GM10266 (cell line): ENCODE measurements around the gene CLEC14A.

ENCODE experiments used
- DNase-seq: peaks from one replicate; pipeline ENCODE4 v3.0.0; 2012; ENCODE audit errors: extremely low spot score
- CTCF ChIP-seq: IDR thresholded peaks from 2 replicates; pipeline ENCODE4 v1.5.1; 2012; ENCODE audit warnings: mild to moderate bottlenecking, low read depth; ENCODE audit not compliant: control insufficient read depth, insufficient read depth; ENCODE audit errors: missing control alignments

Gene CLEC14A

GRCh38 chr14:38206689-38207376 lies 49.1 kb downstream of the CLEC14A start:
- no peak for DNase-seq
- no peak for TF ChIP-seq CTCF

GRCh38 chr14:38205949-38206665 lies 49.8 kb downstream of the CLEC14A start:
- no peak for TF ChIP-seq CTCF
- DNase-seq = no peak

DNA sequence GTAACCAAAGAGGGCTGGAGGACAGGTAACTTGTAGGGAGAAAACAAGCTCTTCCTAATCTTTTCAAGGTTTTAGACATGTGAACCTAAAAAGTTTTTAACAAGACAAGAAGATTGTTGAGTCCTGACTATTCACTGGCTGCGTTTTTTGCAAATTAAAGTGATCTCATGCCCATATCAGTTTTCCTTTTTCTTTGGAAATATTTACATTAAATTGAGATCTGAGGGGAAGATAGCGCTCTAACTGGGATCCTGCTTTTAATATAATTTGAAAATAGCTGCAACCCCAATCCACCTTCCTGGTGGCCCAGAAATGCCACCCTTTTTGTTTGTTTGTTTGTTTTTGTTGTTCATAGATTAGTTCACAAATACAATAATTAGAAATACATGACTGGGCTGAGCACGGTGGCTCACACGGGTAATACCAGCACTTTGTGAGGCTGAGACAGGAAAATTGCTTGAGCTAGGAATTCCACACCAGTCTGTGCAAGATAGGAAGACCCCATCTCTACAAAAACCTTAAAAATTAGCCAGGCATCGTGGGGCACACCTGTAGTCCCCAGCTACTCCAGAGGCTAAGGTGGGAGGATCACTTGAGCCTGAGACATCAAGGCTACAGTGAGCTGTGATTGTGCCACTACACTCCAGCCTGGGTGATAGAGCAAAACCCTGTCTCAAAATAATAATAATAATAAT lies 50.6 kb downstream of the CLEC14A start:
- no peak for TF ChIP-seq CTCF

DNA sequence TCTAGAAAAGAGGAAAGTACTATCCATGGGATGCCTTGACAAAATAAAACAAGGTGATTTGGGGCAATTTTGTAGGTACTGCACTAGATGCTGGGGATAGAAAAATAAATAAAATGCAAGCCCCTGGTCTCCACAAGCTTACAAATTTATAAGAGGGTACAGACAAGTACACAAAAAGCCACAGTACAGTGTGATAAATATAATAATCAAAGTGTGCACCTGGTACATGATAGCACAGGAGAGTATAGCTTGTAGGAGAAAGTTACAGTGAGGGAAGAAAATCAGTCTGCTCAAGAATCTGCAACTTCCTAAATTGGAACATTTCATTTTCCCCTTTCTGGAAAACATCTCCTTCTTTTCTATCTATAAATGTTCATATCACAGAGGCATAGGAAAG lies 51.2 kb downstream of the CLEC14A start:
- no peak for TF ChIP-seq CTCF
- DNase-seq = no peak

More for the DNA sequence above, 50.6 kb downstream of the CLEC14A start:
- DNase-seq = no peak
